GM04503 (cell line): ENCODE results near the gene NAXD.
"Not testable (repeated sequence)": the region's sequence is repeated elsewhere in the genome, so short reads cannot be mapped to it uniquely, and the experiment has no call there.

Experiments
- DNase-seq: peaks from one replicate; pipeline ENCODE4 v3.0.0-alpha.2; 2012; ENCODE audit warnings: low read depth

Gene NAXD

DNA sequence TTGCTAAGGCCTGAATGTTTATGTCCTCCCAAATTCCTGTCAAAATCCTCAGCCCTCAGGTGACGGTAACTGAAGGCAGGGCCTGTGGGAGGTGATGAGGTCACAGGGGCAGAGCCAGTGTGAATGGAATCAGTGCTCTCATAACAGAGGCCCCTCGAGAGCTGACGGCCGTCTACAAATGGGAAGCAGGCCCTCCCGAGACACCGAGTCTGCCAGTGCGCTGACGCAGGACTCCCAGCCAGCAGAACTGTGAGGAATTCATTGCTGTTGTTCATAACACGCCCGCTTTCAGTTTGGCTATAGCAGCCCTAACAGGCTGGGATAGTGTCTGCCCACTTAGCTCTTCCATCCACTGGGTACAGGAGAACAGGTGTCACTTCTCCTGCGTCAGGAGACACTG, 49.3 kb downstream of the NAXD start:
- DNase-seq: no peak

DNA sequence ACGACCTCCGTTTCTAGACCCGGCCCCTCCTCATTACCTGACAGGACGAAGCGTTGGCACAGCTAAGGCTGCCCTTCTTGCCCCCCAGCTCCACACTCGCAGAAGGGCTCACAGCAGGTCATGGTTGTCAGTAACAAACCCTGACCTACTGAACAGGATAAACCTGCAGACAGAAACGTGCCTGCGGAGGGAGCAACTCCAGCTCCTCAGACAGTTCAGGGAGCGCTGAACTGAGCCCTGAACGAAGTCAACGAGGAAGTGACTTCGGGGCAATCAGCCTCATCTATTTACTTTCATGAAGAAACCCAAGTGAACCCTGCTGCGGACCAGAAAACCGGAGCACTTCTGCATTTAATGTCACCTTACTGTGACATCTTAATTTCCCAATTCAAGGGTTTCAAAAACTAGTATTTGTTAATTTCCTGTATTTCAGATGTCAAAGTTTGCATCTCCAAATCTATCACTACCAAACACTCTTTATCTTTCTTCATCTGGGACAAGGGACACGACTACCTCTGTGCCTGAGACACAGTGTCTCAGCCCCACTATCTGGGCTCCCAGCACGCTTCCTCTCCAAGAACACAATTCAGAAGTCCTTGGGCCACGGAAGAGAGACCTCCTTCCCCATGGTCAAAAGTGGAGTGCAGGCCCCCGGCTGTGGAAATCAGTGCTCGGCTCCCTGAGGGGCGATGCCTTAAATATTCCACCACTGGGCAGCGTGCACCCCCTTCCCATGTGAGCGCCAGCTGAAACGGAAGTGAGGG, 50.3 kb downstream of the NAXD start:
- DNase-seq: no peak

DNA sequence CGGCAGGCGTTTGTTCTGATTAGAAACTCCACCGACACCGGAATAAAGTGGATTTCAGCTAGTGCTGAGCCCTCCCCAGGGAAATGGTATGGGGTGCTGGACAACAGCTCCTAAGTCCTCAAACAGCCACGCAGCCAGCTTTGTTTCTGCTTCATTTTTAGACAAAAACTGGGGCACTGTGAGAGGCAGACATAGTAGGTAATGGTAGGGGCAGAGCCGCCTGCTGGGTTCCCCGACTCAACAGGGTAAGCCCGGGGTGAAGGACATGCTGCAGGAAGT, 50.8 kb downstream of the NAXD start:
- DNase-seq: no peak

DNA sequence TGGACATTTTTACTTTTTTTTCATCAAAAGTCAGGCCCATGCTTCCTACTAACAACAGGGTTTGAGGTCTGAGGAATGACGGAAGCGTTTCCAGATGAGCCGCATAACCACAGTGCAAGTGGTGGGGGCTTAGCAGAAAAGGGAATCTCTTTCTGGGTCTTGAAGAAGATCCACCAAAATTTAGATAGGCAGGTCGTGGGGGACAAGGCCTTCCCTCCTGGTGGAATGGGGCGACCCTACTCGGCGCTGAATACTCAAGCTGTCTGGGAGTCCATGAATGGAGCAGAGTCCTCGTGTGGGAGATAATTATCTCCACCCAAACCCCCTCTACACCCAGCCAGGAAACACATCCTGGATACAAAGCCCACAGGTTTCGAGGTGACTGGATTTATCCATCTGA, 53.7 kb downstream of the NAXD start:
- DNase-seq: no peak

DNA sequence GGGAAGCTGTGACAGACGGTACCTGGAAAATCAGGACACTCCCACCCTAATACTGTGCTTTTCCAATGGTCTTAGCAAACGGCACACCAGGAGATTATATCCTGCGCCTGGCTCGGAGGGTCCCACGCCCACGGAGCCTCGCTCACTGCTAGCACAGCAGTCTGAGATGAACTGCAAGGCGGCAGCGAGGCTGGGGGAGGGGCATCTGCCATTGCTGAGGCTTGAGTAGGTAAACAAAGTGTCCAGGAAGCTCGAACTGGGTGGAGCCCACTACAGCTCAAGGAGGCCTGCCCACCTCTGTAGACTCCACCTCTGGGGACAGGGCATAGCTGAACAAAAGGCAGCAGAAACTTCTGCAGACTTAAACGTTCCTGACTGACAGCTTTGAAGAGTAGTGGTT, 54.5 kb downstream of the NAXD start:
- DNase-seq: not testable (repeated sequence)

DNA sequence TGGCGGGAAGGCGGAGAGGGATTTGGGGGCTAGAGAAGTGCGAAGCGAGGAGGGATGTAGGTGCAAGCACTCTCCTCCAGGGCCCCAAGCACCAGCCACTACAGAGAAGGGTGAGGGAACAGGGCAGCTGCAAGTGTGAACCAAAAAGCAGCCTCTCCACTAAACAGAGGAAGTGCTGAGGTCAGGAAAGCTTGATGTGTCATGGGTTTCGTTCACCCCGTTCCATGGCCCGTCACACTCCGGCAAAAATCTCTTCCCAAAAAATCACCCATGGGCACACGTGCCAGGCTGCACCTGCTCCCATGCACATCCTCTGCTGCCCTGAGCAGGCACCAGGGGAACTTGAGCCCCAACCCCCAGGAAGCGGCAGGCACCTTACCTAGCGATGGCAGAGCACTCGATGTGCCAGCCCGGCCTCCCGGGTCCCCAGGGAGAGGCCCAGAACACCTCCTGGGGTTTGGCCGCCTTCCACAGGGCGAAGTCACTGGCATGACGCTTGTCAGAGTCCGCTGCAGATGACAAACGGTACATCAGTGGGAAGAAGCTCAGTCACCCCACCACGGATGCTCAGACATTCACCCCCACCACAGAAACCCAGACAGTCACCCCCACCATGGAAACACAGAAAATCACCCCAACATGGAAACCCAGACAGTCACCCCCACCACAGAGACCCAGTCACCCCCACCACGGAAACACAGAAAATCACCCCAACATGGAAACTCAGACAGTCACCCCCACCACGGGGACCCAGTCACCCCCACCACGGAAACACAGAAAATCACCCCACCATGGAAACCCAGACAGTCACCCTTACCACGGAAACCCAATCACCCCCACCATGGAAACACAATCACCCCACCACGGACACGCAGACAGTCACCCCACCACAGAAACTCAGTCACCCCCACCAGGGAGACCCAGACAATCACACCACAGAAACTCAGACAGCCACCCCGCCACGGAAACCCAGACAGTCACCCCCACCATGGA, 61.5 kb downstream of the NAXD start:
- DNase-seq: no peak

DNA sequence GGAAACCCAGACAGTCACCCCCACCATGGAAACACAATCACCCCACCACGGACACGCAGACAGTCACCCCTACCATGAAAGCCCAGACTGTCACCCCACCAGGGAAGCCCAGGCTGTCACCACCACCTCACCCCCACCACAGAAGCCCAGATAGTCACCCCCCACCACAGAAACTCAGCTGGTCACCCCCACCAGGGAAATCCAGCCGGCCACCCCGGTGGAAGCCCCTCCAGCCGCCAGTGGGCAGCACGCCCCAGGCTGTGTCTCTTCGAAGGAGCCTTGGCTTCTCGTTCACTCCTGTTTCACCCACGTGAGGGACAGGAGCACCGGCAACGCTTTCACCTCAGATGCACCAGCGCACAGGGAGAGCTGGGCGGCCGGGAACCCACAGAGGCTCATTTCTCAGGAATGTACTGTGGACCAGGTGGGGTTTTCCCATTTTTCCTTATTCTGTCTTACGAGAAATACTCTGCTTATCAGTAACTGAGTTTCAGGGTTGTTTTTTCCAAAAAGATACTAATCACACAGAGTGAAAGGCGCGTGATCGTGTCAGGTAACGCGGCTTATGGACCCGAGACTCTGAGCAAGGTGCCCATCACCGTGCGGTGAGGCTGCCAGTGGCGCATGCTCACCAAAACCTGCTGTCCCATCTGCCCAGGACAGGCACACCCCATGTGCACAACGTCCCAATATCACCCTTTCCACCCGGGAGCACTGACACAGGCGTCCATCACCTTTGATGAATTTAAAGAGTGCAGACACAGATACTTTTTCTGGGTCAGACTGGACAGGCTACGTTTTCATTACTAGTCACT, 62.6 kb downstream of the NAXD start:
- DNase-seq: no peak

DNA sequence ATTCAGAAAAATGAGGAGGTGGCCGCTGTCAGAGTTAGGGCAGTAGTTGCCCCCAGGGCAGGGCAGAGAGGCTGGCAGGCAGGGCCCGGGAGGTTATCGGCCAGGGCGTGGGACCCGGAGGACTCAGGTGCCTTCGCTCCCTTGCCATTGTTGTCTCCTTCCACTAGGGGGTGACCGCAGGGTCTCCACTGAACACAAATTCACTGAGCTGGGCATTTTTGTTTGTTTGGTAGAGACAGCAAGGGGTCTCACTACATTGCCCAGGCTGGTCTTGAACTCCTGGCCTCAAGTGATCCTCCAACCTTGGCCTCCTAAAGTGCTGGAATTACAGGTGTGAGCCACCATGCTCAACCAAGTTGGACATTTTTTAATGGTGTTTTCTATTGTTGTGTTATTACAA, 65.5 kb downstream of the NAXD start:
- DNase-seq: no peak

DNA sequence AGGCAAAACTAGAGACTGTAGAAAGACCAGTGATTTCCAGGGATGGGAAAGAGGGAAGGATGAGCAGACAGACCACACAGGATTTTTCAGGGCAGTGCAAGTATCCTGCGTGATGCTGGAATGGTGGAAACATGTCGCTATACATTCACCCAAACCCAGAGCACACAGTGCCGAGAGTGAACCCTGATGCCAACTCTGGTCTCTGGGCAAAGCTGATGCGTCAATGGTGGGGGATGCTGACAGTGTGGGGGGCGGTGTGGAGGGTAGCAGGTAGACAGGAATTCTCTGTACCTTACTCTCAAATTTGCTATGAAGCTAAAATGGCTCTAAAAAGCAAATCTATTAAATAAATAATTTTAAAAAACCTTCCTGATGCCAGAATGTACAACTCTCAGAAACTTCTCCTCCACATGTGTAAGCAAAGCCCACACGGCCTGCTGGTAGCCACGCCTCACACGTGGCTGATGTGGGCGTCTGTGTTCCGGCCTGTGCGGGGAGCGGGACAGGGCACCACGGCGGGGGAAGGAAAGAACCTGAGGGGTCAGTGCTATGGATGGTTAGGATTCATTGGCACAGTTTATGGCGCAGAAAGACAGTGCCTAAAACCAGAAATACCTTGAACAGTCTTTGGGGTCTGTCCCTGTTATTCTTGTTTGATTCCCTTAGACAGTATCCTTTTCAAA, 66.7 kb downstream of the NAXD start:
- DNase-seq: no peak

DNA sequence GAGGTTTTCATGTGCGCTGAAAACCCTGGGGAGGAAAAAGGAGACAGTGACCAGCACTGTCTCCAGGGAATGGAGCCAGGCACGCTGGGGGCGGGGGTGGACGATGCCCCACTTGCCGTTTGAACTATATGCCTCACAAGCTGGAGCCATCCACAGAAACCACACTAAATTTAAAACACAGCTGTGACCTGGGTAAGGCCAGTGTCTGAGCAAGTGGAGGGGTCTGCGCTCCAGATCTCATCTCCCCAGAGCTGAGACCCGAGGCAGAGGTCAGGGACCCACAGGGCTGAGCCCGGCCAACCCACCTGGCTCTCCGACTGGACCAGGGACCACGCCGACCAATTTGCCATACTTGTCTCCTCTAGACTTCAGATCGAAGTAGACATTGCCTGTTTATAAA, 67.4 kb downstream of the NAXD start:
- DNase-seq: no peak

DNA sequence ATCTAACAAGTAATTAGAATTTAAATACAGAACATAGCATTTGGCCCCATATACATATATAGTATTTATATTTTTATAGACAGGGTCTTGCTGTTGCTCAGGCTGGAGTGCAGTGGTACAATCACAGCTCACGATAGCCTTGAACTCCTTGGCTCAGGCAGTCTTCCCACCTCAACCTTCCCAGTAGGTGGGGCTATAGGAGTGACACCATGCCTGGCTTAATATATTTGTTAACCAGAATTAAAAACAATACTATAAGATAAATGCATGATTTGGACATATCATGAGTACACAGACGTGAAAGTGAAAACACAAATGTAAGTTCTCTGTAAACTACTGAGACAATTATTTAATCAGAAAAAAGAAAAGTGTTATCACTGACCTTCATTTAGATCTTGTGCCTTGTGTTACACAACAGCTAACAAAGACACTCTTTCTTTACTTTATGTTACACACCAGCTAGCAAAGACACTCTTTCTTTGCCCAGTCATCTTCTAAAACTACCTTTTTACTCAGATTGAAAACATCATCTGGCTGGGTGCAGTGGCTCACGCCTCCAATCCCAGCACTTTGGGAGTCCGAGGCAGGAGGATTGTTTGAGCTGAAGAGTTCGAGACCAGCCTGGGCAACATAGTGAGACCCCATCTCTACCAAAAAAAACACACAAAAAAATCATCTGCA, 68.0 kb downstream of the NAXD start:
- DNase-seq: no peak

DNA sequence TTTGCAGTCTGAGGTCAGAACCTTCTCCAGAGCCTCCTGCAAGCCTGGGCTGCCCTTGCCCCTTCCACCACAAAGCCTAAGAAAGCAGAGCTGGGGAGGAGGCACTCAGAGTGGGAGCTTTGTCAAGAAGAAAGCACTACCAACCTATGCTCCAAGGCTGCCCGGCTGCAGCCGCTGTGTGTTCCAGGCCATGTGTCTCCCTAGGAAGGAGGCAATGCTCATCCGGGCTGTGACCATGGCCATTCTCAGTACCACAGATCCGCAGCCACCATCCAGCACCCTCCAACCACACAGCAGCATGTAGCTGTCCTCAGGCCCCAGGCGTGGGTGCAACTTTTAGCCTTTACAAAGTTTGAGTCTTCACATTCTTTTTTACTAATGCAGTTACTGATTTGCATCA, 68.6 kb downstream of the NAXD start:
- no peak for DNase-seq

DNA sequence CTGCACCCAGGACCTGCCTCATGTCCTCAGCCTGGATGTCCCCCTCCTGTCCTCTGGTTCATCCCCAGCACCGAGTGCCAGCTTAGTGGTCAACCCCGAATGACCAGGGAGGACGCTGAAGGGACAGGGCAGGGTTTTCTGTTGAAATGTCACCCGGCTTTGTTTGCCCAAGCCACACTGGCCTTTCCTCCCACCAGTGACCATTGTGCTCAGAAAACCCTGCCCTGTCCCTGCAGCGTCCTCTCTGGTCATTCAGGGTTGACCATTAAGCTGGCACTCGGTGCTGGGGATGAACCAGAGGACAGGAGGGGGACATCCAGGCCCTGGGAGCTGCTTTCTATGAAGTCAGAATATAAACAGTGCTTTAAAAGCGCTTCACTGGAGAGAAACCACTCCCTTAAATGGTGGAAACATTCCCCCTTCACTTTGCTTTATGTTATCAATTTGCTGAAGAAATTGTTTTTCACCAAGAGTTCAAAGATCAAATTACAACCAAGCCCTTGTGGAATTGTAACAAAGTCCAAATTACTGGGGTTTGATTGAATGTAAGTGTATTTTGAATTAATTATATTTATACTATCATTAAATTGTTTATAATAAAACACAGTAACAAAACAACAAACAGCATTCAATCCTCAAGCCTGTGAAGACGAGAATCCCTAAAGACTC, 69.2 kb downstream of the NAXD start:
- no peak for DNase-seq

DNA sequence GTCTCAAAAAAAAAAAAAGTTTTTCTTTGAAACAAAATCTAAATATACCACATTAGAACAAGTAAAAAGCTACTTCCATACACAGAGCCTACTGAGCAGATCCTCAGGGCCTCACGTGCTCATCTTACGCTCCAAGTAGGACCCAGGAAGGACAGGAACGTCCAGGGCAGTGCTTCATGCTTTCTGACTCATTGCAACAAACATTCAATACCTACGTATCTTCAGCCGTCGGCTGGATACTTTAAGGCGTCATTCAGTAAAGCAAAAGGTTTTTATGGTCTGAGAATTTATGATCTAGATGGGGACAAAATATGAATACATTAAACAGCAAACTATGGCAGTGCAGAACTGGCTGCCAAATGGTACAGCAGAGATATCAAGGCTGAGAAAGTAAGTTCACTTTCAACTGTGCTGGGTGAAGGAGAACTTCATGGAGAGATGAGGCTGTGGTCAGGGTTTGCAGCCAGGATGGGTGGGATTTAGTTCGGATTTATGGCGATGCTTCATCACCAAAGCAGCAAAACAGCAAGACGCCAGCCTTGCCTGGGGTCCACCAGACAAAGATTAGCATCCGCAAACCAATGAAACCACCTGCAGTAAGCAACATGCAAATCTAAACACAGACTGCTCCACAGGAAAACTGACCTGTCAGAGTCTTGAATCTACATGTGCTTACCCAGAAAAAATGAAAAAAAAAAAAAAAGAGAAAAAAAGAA, 70.1 kb downstream of the NAXD start:
- DNase-seq: peak; percentile 49

DNA sequence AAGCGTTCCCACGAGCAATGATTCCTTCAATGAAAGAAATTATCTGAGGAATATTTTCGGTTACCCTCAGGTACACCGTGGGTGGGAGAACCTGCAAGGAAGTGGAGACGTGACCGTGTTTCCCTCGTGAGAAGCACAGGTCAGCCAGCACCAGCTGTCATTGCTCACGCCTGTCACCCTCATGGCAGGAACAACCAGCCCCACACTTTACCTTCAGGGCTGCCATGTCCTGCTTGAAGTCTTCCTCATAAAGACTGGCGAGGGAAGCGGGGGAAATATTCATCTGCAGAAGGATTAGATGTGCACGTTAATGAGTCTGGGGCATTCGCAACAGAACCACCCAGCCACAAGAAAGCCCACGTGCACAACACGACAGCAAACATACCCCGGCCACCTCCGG, 72.4 kb downstream of the NAXD start:
- DNase-seq: no peak

DNA sequence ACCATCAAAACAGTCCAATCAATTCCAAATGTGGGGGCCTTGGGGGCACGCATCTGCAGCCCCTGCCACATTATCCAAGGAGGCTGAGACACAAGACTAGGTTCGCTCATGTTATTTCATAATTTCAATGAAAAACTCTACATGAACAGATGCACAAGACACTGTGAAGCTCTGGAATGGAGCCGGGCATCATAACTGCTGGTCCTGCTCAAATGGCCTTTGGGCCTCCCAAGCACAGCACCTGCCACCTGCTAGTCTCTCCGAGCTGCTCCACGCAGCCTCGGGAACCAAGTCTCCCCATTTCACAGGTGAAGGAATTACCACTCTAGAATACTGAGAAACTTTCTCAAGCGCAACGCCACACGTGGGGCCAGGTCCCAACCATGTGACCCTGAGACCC, 73.7 kb downstream of the NAXD start:
- DNase-seq: no peak
